Measurements from ENCODE around the gene TAS2R40. TPM values are rescaled to one million over a fixed set of nuclear protein-coding genes. Genes with fewer than 3 reads are reported as not detected.
A peak's percentile ranks its signal among the peaks of the same experiment; 100 is the strongest.

TAS2R40 gene
- total and polyA plus RNA-seq, 11 donors, result not detected

DNA sequence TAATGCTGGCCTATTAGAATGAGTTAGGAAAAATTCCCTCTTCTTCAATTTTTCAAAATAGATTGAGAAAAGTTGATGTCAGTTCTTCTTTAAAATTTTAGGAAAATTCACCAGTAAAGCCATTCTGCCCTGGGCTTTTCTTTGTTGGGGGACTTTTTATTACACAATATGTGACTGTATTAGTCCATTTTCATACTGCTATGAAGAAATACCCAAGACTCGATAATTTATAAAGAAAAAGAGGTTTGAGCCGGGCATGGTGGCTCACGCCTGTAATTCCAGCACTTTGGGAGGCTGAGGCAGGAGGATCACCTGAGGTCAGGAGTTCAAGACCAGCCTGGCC is 12.7 kb downstream of the TAS2R40 start:
- H3K4me3 ChIP-seq, result no peak overlapping the region
- no peak for TF ChIP-seq POLR2A (IDR thresholded peaks at IDR 0.05)
- TF ChIP-seq, protein P1, sequence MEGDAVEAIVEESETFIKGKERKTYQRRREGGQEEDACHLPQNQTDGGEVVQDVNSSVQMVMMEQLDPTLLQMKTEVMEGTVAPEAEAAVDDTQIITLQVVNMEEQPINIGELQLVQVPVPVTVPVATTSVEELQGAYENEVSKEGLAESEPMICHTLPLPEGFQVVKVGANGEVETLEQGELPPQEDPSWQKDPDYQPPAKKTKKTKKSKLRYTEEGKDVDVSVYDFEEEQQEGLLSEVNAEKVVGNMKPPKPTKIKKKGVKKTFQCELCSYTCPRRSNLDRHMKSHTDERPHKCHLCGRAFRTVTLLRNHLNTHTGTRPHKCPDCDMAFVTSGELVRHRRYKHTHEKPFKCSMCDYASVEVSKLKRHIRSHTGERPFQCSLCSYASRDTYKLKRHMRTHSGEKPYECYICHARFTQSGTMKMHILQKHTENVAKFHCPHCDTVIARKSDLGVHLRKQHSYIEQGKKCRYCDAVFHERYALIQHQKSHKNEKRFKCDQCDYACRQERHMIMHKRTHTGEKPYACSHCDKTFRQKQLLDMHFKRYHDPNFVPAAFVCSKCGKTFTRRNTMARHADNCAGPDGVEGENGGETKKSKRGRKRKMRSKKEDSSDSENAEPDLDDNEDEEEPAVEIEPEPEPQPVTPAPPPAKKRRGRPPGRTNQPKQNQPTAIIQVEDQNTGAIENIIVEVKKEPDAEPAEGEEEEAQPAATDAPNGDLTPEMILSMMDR (IDR thresholded peaks at IDR 0.05), result no peak
- no peaks in the 10 kb centered on the region for H3K27me3 ChIP-seq
- DNase-seq (no peak), ATAC-seq (no peak)
- intact Hi-C loops (cut with DNase I), result no loop called here
- no peaks in the 10 kb centered on the region for H3K36me3 ChIP-seq
- WGBS, 4 donors, result 85 to 88% (median 87%) methylated on average over 3 of the region's 3 CpGs
- H3K4me1 ChIP-seq, result peaks cover 0 to 27% (median 0%) of the 10 kb centered on the region in 12 donors
- H3K9me3 ChIP-seq, result peaks cover 0 to 29% (median 11%) of the 10 kb centered on the region in 12 donors
- H3K27ac ChIP-seq, result no peak overlapping the region

DNA sequence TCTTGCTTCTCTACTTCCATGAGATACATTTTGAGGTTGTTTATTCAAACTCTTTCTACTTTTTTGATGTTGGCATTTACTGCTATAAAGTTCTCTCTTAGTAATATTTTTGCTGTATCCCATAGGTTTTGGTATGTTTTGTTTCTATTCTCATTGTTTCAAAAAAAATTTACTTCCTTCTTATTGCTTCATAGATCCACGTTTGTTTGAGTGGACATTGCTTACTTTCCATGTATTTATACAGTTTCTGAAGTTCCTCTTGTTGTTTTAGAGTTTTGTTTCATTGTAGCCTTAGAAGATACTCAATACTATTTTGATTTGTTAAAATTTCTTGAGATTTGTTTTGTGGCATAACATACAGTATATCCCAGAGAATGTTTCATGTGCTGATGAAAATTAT is 13.7 kb downstream of the TAS2R40 start:
- TF ChIP-seq, protein P1 (IDR thresholded peaks at IDR 0.05), result no peak
- TF ChIP-seq POLR2A (IDR thresholded peaks at IDR 0.05), result no peak
- Histone ChIP-seq H3K36me3 (no peaks in the 10 kb centered on the region), H3K4me3 (no peak overlapping the region), H3K4me1 (peaks cover 0 to 31% (median 0%) of the 10 kb centered on the region in 12 donors), H3K9me3 (peaks cover 0 to 29% (median 11%) of the 10 kb centered on the region in 12 donors), H3K27ac (peak overlapping the region in 1 of 12 donors; percentile 35), H3K27me3 (no peaks in the 10 kb centered on the region)
- intact Hi-C loops (cut with DNase I), result no loop called here
- DNase-seq (no peak), ATAC-seq (no peak)
- WGBS, 4 donors, result 28 to 33% (median 31%) methylated on average over 1 of the region's 1 CpG

DNA sequence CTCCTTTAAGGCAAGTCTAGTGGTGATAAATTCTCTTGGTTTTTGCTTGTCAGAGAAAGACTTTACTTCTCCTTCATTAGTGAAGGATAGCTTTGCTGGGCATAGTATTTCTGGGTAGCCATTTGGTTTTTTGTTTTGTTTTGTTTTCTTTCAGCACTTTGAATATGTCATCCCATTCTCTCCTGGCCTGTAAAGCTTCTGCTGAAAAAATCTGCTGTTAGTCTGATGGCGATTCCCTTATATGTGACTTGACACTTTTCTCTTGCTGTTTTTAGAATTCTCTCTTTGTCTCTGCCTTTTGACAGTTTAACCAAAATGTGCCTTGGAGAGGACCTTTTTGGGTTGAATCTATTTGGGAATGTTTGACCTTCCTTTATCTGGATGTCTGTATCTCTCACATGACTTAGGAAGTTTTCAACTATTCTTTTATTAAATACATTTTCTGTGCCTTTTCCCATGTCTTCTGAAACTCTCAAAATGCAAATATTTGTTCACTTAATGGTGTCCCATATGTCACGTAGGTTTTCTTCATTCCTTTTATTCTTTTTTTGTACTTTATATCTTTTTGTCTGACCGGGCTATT is 14.7 kb downstream of the TAS2R40 start:
- Histone ChIP-seq H3K36me3 (no peaks in the 10 kb centered on the region), H3K4me1 (peaks cover 0 to 37% (median 3%) of the 10 kb centered on the region in 12 donors), H3K9me3 (peaks cover 0 to 29% (median 11%) of the 10 kb centered on the region in 12 donors), H3K27ac (peak overlapping the region in 1 of 12 donors; percentile 35), H3K4me3 (no peak overlapping the region), H3K27me3 (no peaks in the 10 kb centered on the region)
- DNase-seq (no peak), ATAC-seq (no peak)
- WGBS, 4 donors, result 80 to 86% (median 83%) methylated on average over 3 of the region's 3 CpGs
- TF ChIP-seq, protein P1 (IDR thresholded peaks at IDR 0.05), result no peak
- no peak for TF ChIP-seq POLR2A (IDR thresholded peaks at IDR 0.05)
- intact Hi-C loops (cut with DNase I), result no loop called here

DNA sequence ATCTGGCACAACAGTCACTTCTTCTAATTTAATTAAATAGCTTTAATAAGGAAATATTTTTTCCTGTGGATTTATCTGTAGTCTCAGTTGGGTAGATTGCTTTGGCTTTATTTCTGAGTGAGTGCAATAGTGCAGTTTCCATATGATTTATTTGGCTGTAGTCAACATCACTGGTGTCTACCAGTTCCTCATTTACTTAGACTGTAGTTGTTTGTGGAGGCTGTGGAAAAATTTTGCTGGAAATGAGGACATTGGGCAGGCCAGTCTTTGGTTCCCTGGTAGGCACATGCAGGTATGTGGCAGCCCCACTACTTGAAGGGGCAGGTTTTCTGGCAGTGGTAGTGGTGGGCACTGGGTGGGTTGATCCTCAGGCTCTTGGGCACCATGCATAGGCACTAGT is 15.5 kb downstream of the TAS2R40 start:
- Histone ChIP-seq H3K36me3 (no peaks in the 10 kb centered on the region), H3K9me3 (peaks cover 0 to 29% (median 11%) of the 10 kb centered on the region in 12 donors), H3K4me1 (peaks cover 0 to 37% (median 3%) of the 10 kb centered on the region in 12 donors), H3K27me3 (no peaks in the 10 kb centered on the region), H3K27ac (peak overlapping the region in 1 of 12 donors; percentile 83), H3K4me3 (peak overlapping the region in 1 of 12 donors; percentile 10)
- no peak for DNase-seq
- intact Hi-C loops (cut with DNase I), result no loop called here
- ATAC-seq, result peak in 1 of 4 donors; percentile 36
- no peak for TF ChIP-seq POLR2A (IDR thresholded peaks at IDR 0.05)
- TF ChIP-seq, protein P1 (IDR thresholded peaks at IDR 0.05), result no peak

All from heart left ventricle (tissue), 16 donors.